ENCODE data around the gene SLC16A13.
"Not testable (repeated sequence)": the region's sequence is repeated elsewhere in the genome, so short reads cannot be mapped to it uniquely, and the experiment has no call there.

The SLC16A13 gene

GRCh38 chr17:7035591-7036368 lies at the start of gene SLC16A13:
TSS of gene SLC16A13 (plus strand) at chr17:7036015. CDS start at chr17:7036383, 368 bp downstream.
- peak; percentile 92 for FAIRE-seq

- FAIRE-seq, result no peak
Measured at GRCh38 chr17:6986676-6987075, 49.1 kb upstream of the SLC16A13 start.

GRCh38 chr17:6989779-6990178 lies 46.0 kb upstream of the SLC16A13 start:
- FAIRE-seq, result no peak

- FAIRE-seq, result not testable (repeated sequence)
Measured at GRCh38 chr17:6993613-6994056, 42.2 kb upstream of the SLC16A13 start.

GRCh38 chr17:6994118-6994598 lies 41.7 kb upstream of the SLC16A13 start:
- no peak for FAIRE-seq

- FAIRE-seq, result no peak
Measured at GRCh38 chr17:6994666-6995256, 41.1 kb upstream of the SLC16A13 start.

- no peak for FAIRE-seq
Measured at GRCh38 chr17:6995500-6996255, 40.1 kb upstream of the SLC16A13 start, which contains the start of gene ALOX12. TSS of gene ALOX12 (plus strand) at chr17:6996049. CDS start at chr17:6996118, 69 bp downstream.

GRCh38 chr17:6996256-6997011 lies 39.4 kb upstream of the SLC16A13 start:
- FAIRE-seq, result no peak

- no peak for FAIRE-seq
Measured at GRCh38 chr17:6997171-6997570, 38.6 kb upstream of the SLC16A13 start.

GRCh38 chr17:6998855-6999508 lies 36.8 kb upstream of the SLC16A13 start:
- no peak for FAIRE-seq

GRCh38 chr17:7001318-7001961 lies 34.4 kb upstream of the SLC16A13 start:
- no peak for FAIRE-seq

- no peak for FAIRE-seq
Measured at GRCh38 chr17:7002288-7003047, 33.3 kb upstream of the SLC16A13 start.

GRCh38 chr17:7003745-7004144 lies 32.1 kb upstream of the SLC16A13 start:
- no peak for FAIRE-seq

GRCh38 chr17:7004398-7005253 lies 31.2 kb upstream of the SLC16A13 start:
- peak; percentile 94 for FAIRE-seq

- FAIRE-seq, result no peak
Measured at GRCh38 chr17:7005716-7006115, 30.1 kb upstream of the SLC16A13 start.

GRCh38 chr17:7007143-7007542 lies 28.7 kb upstream of the SLC16A13 start:
- FAIRE-seq, result no peak

GRCh38 chr17:7010523-7010922 lies 25.3 kb upstream of the SLC16A13 start:
- FAIRE-seq, result no peak

GRCh38 chr17:7011415-7011814 lies 24.4 kb upstream of the SLC16A13 start:
- FAIRE-seq, result no peak

GRCh38 chr17:7011942-7012254 lies 23.9 kb upstream of the SLC16A13 start:
- no peak for FAIRE-seq

Measured in A204.1 (cell line).